ENCODE measurements around the gene IRAK1BP1.

Gene IRAK1BP1

GRCh38 chr6:78867370-78868040, at the start of gene IRAK1BP1:
TSS of gene IRAK1BP1 (plus strand) at chr6:78867551. CDS start at chr6:78867577, 26 bp downstream.
- H3K27ac ChIP-seq = peak within 1 kb of the TSS; percentile 84
- TF ChIP-seq ZFX (IDR thresholded peaks at IDR 0.05; ENCODE audit: borderline replicate concordance) = no peak
- peak; percentile 27 for TF ChIP-seq CTCF (IDR thresholded peaks at IDR 0.05)

GRCh38 chr6:78824045-78824444, 43.3 kb upstream of the IRAK1BP1 start:
- TF ChIP-seq CTCF (IDR thresholded peaks at IDR 0.05) (no peak), ZFX (IDR thresholded peaks at IDR 0.05; ENCODE audit: borderline replicate concordance) (no peak)

GRCh38 chr6:78829407-78829806, 37.9 kb upstream of the IRAK1BP1 start:
- TF ChIP-seq CTCF (IDR thresholded peaks at IDR 0.05) (no peak), ZFX (IDR thresholded peaks at IDR 0.05; ENCODE audit: borderline replicate concordance) (no peak)
- no peak overlapping the region for H3K27ac ChIP-seq

More at GRCh38 chr6:78824045-78824444, 43.3 kb upstream of the IRAK1BP1 start:
- no peak overlapping the region for H3K27ac ChIP-seq

GRCh38 chr6:78830805-78831204, 36.5 kb upstream of the IRAK1BP1 start:
- H3K27ac ChIP-seq = no peak overlapping the region
- TF ChIP-seq ZFX (IDR thresholded peaks at IDR 0.05; ENCODE audit: borderline replicate concordance) (no peak), CTCF (IDR thresholded peaks at IDR 0.05) (no peak)

- no peak for TF ChIP-seq ZFX (IDR thresholded peaks at IDR 0.05; ENCODE audit: borderline replicate concordance)
- H3K27ac ChIP-seq = no peak overlapping the region
Observed at GRCh38 chr6:78831492-78831891, 35.9 kb upstream of the IRAK1BP1 start.

- TF ChIP-seq ZFX (IDR thresholded peaks at IDR 0.05; ENCODE audit: borderline replicate concordance) (no peak), CTCF (IDR thresholded peaks at IDR 0.05) (no peak)
- no peak overlapping the region for H3K27ac ChIP-seq
Observed at GRCh38 chr6:78832091-78832808, 35.1 kb upstream of the IRAK1BP1 start.

- H3K27ac ChIP-seq = no peak overlapping the region
- TF ChIP-seq ZFX (IDR thresholded peaks at IDR 0.05; ENCODE audit: borderline replicate concordance) (no peak), CTCF (IDR thresholded peaks at IDR 0.05) (0 out of 2 replicates have a peak, but pooled peaks have one; percentile 14)
Observed at GRCh38 chr6:78835817-78836216, 31.5 kb upstream of the IRAK1BP1 start.
